NCI-H774 (cell line): ENCODE results near the gene VPS52.
A peak's percentile ranks its signal among the peaks of the same experiment; 100 is the strongest.
"Not testable (repeated sequence)": the region's sequence is repeated elsewhere in the genome, so short reads cannot be mapped to it uniquely, and the experiment has no call there.

Source experiments
- DNase-seq: peaks from one replicate; lab custom pipeline; 2025; lab: John Stamatoyannopoulos, UW

Gene VPS52

GRCh38 chr6:33305052-33305451 lies 33.4 kb upstream of the VPS52 start:
- no peak for DNase-seq

DNA sequence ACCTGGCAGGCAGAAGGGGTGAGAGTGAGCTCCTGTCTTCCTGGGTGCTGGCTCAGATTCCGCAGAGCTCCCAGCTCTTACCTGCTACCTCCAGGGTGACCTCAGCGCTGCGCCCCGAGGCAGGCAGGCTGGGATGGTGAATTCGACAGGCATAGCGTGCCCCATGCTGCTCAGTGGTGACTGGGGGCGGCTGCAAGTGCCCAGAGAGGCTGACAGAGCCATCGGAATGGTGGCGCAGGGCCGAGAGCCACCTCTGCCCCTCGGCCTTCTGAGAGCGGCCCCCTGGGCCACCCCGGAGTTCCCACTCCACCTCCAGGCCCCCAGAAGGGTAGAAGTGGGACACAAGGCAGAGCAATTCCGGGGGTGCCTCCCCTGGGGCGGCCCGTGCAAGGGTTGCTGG lies 32.5 kb upstream of the VPS52 start:
- no peak for DNase-seq

DNA sequence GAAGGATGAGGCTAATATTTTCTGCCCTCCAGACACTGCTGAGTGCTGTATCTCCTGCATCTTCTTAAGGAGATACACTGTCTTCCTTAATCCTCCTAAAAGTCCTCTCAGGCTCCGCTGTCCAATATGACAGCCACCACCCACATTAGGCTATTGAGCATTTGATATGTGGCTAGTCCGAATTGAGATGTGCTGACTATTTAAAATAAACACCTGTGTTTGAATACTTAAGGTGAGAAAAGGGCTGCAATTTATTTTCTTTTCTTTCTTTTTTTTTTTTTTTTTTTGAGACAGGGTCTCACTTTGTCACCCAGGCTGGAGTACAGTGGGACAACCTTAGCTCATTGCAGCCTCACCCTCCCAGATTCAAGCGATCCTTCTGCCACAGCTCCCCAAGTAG lies 30.2 kb upstream of the VPS52 start:
- no peak for DNase-seq

DNA sequence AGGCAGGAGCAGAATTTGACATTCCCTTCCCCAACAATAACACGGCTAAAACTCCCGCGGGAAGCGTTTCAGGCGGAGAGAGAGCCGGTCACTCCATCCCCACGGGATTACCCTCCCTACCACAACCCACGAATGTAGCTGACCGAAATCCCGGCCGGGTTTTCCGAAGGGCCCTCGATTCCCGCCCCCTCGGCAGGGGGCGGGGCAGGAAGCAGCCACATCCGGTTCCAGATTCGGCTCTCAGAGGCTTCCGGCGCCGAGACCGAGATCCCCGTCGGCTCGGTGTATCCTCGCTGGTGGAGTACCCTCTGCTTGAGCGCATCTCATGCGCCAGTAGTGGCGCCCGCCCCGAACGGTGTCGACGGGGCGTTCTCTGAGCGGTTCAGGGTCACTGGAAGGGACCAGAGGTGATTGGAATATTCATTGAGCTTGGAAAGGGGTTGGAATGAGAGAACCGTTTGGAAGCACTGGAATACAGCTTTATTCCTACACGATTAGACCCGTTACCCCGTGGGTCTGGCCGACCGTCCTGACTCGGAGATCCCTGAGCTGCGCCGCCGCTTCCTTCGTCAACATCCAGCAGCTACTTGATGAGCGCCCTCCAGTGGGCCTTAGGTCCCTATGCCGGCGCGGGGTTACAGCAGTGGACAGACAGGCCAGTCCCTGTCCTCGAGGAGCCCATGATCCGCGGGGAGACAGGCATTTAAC lies 27.7 kb upstream of the VPS52 start:
- peak; percentile 90 for DNase-seq

DNA sequence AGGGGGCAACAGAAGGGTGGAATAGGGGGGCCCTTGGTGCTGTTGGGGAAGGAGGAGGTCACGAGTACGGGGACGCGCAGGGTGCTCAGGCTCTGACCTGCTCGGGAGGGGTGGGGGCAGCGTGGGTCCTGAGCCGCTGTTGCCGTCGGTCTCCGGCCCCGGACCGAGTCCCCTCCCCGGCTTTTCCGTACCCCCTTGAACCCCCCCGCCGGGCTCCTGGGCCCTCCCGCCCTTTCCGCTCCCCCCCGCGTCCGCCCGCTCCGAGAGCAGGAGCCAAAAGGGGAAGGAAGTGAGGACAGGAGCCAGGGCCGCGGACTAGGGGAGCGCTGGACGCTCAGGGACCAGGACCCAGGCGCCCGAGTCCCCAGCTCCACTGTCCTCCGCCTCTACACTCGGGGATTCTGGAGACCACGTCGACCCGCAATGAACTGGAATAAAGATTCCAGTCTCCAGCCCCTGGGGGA lies 27.1 kb upstream of the VPS52 start, which contains the start of gene RGL2:
TSS of gene RGL2 (minus strand) at position 170 of the 464 bp plus-strand sequence. CDS start 332 bp downstream, outside the sequence.
- DNase-seq: peak; percentile 37

- DNase-seq: peak; percentile 23
These were observed 26.5 kb upstream of the VPS52 start for GRCh38 chr6:33297956-33298772.

GRCh38 chr6:33297406-33297955 lies 25.8 kb upstream of the VPS52 start:
- no peak for DNase-seq

DNA sequence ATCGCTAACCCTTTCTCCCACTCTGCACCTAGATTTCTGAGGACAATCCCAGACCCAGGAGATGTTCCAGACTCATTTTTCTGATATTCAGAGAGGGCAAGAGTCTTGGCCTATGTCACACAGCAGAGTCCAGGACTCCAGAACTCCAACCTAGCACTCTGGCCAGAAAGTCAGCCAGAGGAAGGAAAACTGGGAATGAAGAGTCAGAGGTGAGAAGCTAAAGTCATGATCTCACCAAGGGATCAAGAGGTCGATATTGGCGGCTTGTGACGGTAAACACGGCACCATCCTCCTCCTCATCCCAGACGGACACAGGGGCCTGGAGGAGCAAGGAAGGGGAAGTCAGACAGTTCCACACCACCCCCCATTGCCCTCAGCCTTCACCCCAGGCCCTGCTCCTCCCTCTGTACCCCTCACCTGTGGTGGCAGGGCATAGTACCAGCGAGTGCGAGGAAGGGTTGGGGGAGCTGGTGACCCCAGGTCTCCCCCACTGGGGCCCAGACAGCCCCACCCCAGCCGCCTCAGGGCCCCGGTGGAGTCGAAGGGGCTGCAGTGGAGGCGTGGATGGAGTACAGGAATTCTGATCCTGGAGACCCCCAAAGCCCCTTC lies 25.2 kb upstream of the VPS52 start:
- no peak for DNase-seq

DNA sequence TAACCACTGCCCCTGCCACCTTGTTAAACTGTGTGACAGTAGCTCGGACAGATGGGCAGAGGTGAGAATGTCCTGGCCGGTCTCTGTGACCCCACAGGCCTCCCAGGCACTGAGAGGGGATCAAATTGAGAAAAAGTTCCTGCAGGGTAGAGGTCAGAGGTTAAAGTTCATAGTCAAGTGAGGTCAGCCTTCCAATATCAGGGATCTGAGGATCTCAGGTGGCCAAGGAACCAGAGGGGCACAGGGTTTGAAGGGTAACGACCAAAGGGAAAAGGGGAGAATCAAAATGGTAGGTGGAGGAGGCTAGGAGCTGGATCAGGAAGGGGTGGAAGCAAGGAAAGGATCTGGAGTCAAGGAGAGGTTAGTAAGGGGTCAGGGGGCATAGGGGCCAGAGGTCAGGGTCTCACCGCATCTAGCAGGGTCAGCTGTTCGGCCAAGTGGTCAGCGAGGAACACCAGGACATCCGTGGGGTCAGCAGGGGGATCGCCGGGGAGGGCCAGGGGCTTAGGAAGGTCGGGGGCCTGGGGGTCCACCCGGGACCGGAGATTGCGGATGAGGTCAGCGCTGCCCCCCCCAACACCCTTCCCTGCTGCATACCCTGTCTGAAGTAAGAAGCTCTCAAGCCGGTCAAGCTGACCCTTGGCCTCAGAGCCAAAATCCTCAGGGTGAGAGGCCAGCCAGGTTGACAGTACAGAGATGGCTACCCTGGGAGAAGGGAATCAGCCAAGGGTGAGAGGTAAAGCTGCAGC lies 24.1 kb upstream of the VPS52 start:
- DNase-seq: no peak

GRCh38 chr6:33294086-33294823 lies 22.6 kb upstream of the VPS52 start:
- DNase-seq: no peak

GRCh38 chr6:33292996-33293682 lies 21.5 kb upstream of the VPS52 start:
- no peak for DNase-seq

DNA sequence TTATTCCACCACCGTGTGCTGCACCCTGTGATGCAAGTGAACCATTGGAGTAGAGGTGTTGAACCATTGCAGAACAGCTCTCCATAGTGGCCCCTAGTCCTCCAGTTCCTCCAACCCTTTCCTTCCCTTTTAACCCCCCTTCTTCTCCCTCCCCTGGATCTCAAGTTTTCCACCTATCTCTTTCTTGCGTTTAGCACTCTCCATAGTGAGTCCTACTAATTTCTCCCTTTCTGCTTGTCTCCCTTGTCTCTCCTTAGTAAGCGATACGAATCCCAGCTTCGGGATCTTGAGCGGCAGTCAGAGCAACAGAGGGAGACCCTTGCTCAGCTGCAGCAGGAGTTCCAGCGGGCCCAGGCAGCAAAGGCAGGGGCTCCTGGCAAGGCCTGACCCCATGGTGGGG lies 18.8 kb upstream of the VPS52 start:
- no peak for DNase-seq

DNA sequence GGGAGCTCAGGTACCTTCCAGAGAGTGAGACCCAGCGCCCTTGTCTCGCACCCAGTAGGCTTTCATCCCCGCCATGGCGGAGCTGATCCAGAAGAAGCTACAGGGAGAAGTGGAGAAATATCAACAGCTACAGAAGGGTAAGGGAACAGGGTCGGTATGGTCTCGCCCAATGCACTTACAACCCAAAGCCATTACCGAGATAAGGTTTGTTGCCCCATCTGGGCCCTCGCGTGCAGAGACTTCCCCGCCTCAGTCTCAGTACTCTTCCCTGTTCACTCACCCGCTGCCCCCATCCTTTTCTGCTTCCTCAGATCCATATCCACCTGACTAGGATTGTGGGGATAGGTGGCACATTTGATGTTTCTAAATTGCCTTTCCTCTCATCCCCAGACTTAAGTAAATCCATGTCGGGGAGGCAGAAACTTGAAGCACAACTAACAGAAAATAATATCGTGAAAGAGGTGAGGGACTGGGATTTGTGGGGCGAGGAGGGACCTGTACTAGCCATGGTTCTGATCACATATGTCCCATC lies 18.2 kb upstream of the VPS52 start:
- DNase-seq: no peak

DNA sequence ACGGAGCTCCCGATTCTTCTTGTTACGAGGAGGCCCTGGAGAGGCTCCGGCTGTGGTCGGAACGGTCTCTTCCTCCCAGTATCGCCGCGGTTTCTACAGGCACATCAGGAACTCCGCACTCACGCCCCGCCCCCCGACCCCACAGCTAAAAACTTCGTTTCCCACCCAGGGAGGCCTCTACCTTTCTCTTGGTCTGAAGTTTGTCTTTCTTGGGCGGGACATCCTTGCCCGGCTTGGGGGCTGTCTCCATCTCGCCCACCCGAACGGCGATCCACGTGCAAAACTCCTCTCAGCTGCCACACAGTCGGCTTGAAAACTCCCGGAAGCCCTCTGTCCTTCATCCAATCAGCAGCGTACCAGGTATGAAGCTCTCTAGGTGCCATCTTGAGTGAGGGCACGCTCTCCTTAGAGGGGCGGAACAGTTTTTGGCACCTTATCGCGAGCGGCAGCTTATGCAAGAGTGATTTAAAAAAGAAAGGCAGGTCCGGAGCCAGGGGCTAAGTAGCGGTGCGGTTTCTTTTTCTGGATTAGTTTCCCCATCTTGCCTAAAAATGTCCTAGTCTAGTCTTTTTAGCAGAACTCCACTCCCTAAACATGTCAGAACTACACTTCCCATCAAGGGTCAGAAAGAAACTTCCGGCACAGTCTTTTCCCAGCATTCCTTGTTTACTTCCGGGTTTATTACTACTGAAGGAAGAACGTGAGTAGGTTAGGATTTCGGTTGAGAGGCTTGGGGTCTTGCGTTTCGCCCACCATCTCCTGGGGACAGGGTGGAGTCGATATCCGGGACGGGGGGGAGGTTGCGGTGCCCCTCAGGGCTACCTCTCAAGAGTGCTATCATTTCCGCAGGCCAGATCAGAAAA lies 17.5 kb upstream of the VPS52 start, which contains the start of the genes PFDN6 and WDR46:
TSS of gene PFDN6 (plus strand) at position 681 of the 863 bp plus-strand sequence. CDS start 256 bp downstream, outside the sequence.
TSS of gene WDR46 (minus strand) at position 319 of the 863 bp plus-strand sequence. CDS start at position 250, 69 bp downstream.
- peak; percentile 80 for DNase-seq

- no peak for DNase-seq
These were observed 16.7 kb upstream of the VPS52 start for GRCh38 chr6:33288141-33288920.

GRCh38 chr6:33286946-33287914 lies 15.6 kb upstream of the VPS52 start:
- DNase-seq: no peak

- DNase-seq: not testable (repeated sequence)
These were observed 13.5 kb upstream of the VPS52 start for GRCh38 chr6:33285214-33285613.
